Activated CD4-positive, CD25-positive, alpha-beta regulatory T cell (primary cell): ENCODE results near the gene AZU1.
A peak's percentile ranks its signal among the peaks of the same experiment; 100 is the strongest.

Experiments
- DNase-seq, 4 experiments: peaks; one replicate each; lab custom pipeline; 2025; lab: John Stamatoyannopoulos, UW

Gene AZU1

DNA sequence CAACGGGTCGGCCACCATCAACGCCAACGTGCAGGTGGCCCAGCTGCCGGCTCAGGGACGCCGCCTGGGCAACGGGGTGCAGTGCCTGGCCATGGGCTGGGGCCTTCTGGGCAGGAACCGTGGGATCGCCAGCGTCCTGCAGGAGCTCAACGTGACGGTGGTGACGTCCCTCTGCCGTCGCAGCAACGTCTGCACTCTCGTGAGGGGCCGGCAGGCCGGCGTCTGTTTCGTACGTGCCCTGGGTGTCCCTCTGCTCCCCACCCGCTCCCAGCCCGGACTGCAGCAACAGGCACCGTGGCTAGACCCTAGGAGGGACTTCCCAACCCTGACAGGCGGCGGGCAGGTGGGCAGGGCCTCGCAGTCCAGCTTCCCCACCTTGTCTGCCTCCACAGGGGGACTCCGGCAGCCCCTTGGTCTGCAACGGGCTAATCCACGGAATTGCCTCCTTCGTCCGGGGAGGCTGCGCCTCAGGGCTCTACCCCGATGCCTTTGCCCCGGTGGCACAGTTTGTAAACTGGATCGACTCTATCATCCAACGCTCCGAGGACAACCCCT lies 28.0 kb downstream of the AZU1 start:
- DNase-seq, result no peak

DNA sequence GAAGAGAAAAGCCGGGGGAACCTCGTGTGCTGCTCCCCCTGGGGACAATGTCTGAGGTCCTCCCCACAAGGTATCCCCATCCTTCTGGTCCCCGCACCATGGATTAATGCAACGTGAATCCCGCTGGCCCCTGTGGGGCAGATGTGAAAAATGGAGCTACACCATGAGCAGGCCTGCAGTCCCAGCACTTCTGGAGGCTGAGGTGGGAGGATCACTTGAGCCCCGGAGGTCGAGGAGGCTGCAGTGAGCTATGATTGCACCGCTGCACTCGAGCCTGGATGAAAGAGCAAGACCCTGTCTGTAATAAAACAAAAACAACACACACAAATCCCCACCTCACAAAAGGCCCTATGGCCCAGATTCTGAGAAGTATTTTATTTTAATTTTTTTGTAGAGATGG lies 30.6 kb downstream of the AZU1 start:
- DNase-seq, result no peak

DNA sequence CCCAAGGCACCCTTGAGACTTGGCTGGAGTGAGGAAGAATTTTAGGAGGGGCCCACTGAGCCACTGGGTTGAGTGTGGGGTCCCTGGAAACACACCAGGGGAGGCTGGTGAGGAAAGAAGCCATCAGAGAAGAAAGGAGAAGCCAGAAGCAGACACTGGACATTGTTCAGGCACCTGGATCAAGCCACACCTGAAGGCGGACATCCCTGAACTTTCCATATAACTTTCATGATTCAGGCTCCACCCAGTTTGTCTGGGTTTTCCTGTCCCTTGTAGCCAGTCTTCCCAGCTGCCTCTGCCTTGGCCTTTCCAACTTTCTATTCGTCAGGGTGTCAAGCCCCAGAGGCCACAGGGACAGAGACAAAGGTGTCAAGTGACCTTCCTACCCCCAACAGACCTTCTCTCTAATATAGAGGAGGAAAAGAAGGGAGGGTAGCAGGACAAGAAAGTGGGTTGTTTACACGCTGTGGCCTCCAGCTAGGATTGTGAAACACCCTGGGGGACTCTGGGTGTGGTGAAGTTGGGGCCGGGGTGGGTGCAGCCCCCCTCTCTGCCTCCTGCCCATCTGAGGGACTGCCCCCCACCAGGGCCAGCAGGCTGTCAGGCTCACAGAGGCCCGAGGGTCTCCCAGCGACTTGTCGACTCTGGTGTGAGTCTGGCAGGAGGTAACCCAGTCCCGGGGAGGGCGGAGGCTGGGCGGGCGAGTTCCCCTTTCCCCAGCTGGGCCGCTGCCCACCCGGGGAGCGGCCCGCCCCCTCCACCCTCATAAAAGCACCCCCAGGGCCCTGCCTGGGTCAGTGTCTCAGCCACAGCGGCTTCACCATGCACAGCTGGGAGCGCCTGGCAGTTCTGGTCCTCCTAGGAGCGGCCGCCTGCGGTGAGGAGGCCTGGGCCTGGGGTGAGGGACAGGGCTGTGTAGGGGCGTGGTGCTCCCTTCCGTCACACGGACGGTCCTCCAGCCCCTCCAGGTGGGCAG lies 31.5 kb downstream of the AZU1 start, which contains the start of gene CFD:
TSS of gene CFD (plus strand) at position 797 of the 976 bp plus-strand sequence. CDS start at position 823, 26 bp downstream.
- DNase-seq, result no peak

DNA sequence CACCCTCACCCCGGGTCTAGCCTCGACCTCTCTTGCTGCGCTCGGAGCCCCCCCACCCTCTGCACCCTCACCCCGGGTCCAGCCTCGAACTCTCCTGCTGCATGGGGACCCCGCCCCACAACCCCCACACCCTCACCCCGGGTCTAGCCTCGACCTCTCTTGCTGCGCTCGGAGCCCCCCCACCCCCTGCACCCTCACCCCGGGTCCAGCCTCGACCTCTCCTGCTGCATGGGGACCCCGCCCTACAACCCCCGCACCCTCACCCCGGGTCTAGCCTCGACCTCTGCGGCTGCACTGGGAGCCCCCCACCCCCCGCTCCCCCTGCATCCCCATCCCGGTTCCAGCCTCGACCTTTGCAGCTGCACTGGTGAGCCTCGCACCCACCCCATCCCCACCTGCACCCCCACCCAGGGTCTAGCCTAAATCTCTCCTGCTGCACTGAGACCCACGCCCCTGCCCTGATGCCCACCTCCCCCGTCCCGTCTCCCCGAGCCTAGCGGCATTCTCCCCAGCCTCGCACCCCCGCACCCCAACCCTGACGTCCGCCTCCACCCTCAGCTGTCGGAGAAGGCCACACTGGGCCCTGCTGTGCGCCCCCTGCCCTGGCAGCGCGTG lies 33.6 kb downstream of the AZU1 start:
- no peak for DNase-seq

DNA sequence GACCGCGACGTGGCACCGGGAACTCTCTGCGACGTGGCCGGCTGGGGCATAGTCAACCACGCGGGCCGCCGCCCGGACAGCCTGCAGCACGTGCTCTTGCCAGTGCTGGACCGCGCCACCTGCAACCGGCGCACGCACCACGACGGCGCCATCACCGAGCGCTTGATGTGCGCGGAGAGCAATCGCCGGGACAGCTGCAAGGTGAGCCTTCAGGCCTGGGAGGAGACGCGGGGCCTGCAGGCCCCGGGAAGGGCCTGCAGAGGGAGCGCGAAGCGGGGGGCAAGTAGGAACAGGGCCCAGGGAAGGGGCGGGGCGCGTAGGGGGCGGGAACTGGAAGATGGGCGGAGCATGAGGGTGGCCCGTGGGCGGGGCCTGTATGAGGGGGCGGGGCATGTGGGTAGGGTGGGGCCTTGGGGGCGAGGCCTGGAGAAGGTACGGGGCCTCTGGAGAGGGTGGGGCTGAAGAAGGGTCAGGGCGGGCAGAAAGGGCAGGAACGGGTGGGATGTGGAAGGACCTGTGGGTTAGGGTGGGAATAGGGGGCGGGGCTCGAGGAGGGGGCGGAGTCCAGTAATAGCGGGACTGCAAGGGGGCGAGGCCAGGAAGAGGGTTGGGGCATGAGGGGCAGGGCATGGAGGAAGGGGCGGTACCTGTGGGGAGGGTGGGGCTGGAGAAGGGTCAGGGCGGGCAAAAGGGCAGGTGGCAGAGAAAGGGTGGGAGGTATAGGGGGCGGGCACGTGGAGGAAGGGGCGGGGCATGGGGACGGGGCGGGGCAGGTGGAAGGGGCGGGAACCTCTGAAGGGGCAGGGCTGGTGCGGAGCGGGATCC lies 34.3 kb downstream of the AZU1 start:
- DNase-seq, result peak; percentile 28 to 59 (median 43)

DNA sequence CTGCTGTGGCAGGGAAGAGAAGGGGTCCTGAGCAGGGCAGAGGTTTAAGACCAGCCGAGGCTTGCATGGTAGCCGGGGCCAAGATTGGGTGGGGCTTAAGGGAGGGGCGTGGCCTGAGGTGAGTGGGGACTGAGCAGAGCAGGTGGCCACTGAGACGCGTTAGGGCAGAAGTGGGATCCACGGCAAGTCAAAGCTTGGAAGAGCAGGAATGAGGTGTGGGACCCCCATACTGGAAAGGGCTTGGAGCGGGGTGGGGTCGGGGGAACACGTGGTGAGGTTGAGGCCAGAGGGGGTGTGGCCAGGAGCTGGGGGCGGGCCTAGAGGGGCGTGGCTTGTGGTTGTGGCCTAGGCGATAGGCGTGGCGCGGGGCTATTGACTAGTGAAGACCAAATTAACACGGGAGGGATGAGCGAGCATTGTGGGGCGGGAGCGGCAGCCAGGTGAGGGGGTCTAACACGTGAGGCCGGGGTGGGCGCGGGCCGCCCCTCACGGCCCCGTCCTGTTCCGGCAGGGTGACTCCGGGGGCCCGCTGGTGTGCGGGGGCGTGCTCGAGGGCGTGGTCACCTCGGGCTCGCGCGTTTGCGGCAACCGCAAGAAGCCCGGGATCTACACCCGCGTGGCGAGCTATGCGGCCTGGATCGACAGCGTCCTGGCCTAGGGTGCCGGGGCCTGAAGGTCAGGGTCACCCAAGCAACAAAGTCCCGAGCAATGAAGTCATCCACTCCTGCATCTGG lies 35.1 kb downstream of the AZU1 start:
- DNase-seq, result peak; percentile 43 to 66 (median 64)

DNA sequence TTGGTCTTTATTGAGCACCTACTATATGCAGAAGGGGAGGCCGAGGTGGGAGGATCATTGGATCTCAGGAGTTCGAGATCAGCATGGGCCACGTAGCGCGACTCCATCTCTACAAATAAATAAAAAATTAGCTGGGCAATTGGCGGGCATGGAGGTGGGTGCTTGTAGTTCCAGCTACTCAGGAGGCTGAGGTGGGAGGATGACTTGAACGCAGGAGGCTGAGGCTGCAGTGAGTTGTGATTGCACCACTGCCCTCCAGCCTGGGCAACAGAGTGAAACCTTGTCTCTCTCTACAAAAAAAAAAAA lies 35.6 kb downstream of the AZU1 start:
- DNase-seq, result no peak

DNA sequence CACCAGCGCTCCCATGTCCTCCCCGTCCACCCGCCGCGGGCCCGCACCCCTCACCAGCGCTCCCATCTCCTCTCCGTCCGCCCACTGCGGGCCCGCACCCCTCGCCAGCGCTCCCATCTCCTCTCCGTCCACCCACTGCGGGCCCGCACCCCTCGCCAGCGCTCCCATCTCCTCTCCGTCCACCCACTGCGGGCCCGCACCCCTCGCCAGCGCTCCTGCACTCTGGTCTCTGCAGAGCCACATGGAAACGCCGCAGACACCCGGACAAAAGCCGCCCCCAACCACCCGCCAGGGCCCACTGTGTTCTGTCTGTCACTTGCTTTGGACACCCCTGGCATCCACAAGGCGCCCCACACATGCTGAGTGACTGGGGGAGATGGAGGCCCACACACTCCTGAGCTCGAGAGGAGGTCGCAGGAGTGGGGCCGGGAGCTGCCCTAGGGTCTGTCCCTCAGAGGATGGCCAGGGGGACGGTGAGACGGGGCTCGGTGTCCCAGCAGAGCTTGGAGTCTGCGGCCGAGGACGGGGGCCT lies 39.2 kb downstream of the AZU1 start:
- DNase-seq, result no peak

DNA sequence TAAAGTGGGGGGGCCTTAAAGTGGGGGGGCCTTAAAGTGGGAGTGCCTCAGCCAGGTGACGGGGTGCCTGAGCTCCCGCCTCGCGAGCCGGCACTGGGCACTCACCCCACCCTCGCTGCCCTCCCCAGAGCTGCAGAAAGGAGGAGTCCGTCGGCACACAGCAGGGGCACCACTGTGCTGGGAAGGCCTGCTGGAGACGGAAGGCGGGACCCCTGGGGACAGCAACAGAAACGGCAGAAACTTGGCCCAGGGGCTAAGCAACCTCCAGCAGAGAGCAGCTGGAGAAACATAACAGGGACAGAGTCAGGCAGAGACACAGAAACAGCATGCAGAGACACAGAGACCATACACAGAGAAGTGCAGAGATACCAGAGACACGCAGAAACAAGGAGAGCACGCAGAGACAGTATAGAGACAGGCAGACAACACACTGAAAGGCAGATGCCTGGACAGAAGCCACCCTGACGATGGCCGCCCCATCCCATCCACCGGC lies 39.7 kb downstream of the AZU1 start:
- DNase-seq, result no peak

DNA sequence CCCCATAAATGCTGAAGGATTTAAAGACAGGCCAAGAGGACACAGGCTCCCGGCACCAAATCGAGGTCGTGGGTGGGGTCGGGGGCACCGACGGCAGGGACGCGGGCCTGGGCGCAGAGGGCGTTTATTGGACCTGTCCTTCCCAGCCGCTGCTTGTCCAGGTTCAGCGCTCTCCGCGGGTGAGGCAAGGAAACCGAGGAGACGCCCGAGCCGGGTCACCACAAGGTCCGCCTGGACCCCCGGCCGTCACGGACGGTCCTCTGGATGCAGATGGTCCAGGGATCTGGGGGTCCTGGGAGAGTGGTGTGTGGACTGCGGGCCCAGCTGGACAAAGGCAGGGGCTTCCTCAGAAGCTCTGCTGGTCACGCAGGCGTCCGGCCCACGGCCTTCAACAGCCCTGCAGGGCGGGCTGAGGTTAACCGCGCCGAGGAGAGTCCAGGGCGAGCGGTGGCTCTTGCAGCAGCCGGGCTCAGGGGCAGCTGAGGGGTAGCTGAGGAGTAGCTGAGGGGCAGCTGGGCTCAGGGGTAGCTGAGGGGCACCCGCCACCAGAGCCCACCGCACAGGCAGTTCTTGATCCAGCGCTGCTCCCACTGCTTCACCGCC lies 40.3 kb downstream of the AZU1 start:
- no peak for DNase-seq

DNA sequence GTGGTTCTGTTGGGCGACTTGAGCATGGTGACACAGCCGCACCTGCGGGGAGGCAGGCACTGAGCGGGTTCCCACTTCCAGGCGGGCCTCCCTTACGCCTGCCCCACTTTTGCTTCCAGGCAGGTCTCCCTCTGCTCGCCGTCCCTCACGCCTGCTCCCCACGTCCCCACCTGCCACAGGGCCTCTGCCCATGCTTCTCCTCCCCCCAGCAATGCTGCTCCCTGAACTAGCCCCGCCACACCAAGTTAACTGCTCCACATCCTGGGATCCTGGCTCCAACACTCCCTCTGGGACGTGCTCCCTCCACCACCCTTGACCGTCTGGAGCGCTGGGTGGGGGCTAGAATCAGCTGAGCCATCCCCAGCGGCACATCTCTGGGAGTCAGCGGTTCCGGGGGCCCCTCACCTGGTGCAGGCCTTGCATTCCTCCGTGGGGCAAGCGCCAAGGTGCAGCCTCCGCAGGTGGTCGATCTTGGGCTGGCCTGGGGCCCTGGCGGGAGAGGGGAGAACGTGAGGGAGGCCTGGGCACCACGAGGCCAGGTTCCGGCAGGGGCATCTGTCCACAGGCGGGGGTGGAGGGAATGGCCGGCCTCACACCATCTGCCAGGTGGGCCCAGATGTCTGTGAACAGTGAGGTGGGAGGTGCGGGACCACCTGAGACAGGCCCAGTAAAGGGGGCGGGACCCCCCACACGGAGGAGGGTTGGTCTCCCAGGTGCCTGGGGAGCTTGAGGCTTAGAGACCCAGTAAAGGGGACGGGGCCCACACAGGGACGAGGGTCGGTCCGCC lies 41.0 kb downstream of the AZU1 start:
- DNase-seq, result no peak

DNA sequence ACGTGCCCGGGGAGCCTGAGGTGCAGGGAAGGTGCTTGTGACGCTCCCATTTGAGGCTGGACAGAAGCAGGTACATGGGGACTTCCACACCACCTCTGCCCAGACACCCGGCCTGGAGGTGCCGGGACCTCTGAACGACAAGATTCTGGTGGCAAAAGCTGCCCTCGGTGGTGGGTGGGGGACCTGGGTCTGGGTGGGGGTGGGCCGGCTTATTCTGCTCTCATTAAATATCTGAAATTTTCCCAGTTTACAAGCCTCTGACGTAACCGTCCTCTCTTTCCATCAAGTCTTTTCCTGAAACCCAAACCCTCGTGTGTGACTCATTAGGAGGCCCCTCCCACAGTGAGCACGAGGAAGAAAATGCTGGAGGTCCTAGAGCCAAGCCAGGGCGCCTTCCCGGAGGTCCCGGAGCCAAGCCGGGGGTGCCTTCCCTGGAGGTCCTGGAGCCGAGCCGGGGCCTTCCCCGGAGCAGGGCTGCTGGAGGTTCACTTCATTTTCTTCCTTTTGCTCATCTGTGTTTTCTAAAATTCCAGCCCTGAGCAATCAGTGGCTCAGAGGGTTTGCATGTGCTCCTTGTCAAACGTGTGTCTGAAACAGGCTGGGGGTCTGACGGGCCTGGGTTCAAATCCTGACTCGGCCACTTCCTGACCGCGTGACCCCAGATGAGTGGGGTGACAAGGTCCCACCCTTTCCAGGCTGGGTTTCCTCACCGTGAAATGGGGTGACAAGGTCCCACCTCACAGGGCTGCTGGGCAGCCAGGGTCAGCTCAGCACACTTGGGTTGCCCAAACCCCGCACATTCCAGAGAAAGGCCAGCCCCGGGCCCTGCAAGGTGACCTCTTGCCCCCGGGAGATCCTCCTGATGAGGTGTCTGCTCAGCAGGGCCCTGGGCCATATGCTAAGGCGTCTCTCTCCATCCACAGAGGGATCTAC lies 41.9 kb downstream of the AZU1 start:
- DNase-seq, result no peak

DNA sequence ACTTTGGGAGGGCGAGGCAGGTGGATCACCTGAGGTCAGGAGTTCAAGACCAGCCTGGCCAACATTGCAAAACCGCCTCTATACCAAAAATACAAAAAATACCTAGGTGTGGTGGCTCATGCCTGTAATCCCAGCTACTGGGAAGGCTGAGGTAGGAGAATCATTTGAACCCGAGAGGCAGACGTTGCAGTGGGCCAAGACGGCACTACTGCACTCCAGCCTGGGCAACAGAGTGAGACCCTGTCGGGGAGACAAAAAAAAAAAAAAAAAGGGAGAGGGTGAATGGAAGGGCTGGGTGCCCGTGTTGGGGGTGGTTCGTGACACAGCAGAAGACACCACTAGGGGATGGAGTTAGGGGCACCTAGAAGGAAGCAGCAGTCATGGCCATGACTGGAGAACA lies 42.7 kb downstream of the AZU1 start:
- no peak for DNase-seq

DNA sequence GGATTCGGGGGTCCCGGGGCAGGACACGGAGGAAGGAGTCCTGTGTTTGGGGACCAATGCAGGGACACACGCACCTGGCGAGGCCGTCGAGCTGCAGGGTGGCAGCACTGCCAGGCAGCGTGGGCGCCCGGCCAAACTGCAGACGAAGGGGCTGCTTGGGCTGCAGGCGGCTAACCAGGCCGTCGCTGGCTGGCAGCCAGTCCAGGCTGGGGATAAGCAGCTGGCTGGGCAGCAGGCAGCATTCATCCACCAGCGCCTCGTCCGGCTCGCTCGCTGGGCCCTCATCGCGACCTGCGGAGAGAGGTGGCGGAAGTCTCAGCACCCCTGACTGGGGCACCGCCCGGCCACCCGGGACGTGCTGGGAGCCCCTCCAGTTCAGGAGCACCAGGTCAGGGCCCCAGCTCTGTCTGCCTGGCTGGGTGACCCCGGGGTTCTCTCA lies 43.3 kb downstream of the AZU1 start:
- no peak for DNase-seq

DNA sequence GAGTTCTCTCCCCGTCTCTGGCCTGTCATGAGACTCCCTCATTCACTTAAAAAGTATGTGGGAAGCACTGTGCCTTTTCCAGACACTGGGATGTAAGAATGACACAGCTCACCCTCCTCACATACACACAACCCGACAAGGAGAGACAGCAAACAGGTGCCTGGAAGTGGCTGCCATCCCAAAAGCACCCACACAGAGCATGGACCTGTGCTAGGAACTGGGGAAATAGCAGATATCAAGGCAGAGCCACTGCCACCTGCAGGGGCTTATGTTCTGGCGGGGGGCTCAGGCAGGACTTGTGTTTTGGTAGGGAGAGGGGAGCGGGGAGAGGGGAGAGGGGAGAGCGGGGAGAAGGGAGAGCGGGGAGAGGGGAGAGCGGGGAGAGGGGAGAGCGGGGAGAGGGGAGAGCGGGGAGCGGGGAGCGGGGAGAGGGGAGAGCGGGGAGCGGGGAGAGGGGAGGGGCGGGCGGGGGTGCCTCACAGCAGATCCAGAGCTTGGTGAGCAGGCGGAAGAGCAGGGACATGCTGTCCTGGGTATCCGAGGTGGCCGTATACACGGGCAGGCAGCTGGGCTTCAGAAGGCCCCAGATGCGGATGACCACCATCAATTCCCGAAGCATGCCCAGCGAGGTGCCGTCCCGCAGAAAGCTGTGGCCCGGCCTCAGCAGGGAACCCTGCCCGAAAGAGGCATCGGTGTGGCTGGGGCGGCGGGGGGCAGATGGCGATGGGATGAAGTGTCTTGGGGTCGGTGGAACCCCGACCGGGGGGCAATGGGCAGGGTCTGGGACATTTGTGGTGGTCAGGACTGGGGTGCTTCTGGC lies 44.0 kb downstream of the AZU1 start:
- no peak for DNase-seq

DNA sequence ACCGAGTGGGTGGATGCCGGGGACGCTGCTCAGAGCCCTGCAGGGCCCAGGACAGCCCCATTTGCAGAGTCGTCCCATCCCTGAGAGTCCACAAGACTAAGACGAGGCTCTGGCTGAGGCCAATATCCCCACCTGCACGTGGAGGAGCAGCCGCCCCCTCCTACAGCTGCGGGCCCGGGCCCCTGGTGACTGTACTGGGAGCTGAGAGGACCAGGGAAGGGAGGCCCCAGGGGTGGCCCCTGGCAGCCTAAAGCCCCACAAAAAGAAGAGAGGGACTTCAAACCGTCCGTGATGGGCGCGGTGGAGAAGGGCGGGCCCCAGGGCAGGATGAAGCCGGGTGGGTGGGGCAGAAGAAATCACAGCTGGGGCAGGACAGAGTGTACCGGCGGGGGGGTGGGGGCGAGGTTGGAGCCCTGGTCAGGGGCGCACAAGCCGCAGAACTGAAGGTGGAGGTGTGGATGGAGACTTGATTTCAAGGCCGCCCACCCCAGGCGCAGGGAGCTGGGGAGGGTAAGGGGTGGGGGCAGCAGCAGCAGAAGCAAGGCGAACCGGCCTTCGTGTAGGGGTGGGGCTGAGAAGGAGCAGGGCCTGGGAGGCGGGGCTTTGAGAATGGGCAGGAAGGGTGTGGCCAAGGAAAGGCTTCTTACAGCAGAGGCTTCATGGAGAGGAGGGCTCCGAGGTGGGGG lies 44.8 kb downstream of the AZU1 start:
- DNase-seq, result peak; percentile 50 to 78 (median 69)

DNA sequence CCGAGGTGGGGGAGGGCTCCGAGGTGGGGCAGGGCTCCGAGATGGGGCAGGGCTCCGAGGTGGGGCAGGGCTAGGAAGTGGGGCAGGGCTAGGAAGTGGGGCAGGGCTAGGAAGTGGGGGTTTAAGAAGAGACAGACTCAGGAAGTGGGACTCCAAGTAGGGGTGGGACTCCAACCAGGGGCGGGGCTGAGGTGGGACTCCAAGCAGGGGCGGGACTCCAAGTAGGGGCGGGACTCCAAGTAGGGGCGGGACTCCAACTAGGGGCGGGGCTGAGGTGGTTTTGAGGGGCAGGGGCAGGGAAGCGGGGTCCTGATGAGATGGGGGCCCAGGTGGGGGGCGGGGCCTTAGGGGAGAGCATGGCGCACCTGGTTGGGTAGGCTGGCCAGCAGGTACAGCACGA lies 45.4 kb downstream of the AZU1 start:
- peak in 3 of 4 experiments; percentile 29 to 79 (median 74) for DNase-seq
